ENCODE results near the gene SPRY2.
A peak's percentile ranks its signal among the peaks of the same experiment; 100 is the strongest.

The SPRY2 gene

GRCh38 chr13:80361883-80362327 is 21.0 kb upstream of the SPRY2 start:
- H3K9ac ChIP-seq (ENCODE audit: low read depth, low read length, poor library complexity, severe bottlenecking): peak overlapping the region; percentile 22
- no peaks in the 10 kb centered on the region for H3K9me2 ChIP-seq (replicated peaks; ENCODE audit: low read depth, low read length)
- no peaks in the 10 kb centered on the region for H3K27me3 ChIP-seq (ENCODE audit: insufficient read depth, low read length, poor library complexity, severe bottlenecking)
- H3K79me2 ChIP-seq (ENCODE audit: insufficient read depth, low read length): no peaks in the 10 kb centered on the region
- no peaks in the 10 kb centered on the region for H3F3A ChIP-seq (ENCODE audit: low read depth)
- peaks cover 29% of the 10 kb centered on the region for H3K4me1 ChIP-seq (ENCODE audit: insufficient read depth, low read length, poor library complexity, severe bottlenecking)
- H3K9me3 ChIP-seq (ENCODE audit: insufficient read depth, low read depth, low read length): no peaks in the 10 kb centered on the region
- peak overlapping the region; percentile 26; the same call in 1 of the 2 replicates for H2AFZ ChIP-seq (ENCODE audit: low read length)
- H3K36me3 ChIP-seq (ENCODE audit: insufficient read depth, low read length): no peaks in the 10 kb centered on the region
- no peak overlapping the region for H3K4me3 ChIP-seq (ENCODE audit: low read length, poor library complexity, severe bottlenecking)
- H4K20me1 ChIP-seq (ENCODE audit: insufficient read depth, low read length, poor library complexity, severe bottlenecking): no peaks in the 10 kb centered on the region
- no peak overlapping the region for H3K4me2 ChIP-seq (ENCODE audit: low read depth, low read length, poor library complexity, severe bottlenecking)
- TF ChIP-seq CTCF (conservative IDR thresholded peaks at IDR 0.05; ENCODE audit: low read length): peak; percentile 68
- TF ChIP-seq EZH2phosphoT487 (IDR thresholded peaks at IDR 0.05; ENCODE audit: borderline replicate concordance): no peak

GRCh38 chr13:80361298-80361697 is 20.4 kb upstream of the SPRY2 start:
- H3F3A ChIP-seq (ENCODE audit: low read depth): no peaks in the 10 kb centered on the region
- peaks cover 29% of the 10 kb centered on the region for H3K4me1 ChIP-seq (ENCODE audit: insufficient read depth, low read length, poor library complexity, severe bottlenecking)
- H2AFZ ChIP-seq (ENCODE audit: low read length): no peak overlapping the region
- no peaks in the 10 kb centered on the region for H3K36me3 ChIP-seq (ENCODE audit: insufficient read depth, low read length)
- H3K9me2 ChIP-seq (replicated peaks; ENCODE audit: low read depth, low read length): no peaks in the 10 kb centered on the region
- no peak overlapping the region for H3K4me3 ChIP-seq (ENCODE audit: low read length, poor library complexity, severe bottlenecking)
- H3K9ac ChIP-seq (ENCODE audit: low read depth, low read length, poor library complexity, severe bottlenecking): peak overlapping the region; percentile 22
- TF ChIP-seq CTCF (conservative IDR thresholded peaks at IDR 0.05; ENCODE audit: low read length): no peak
- TF ChIP-seq EZH2phosphoT487 (IDR thresholded peaks at IDR 0.05; ENCODE audit: borderline replicate concordance): no peak
- no peaks in the 10 kb centered on the region for H3K27me3 ChIP-seq (ENCODE audit: insufficient read depth, low read length, poor library complexity, severe bottlenecking)
- no peaks in the 10 kb centered on the region for H3K9me3 ChIP-seq (ENCODE audit: insufficient read depth, low read depth, low read length)
- no peaks in the 10 kb centered on the region for H3K79me2 ChIP-seq (ENCODE audit: insufficient read depth, low read length)
- no peak overlapping the region for H3K4me2 ChIP-seq (ENCODE audit: low read depth, low read length, poor library complexity, severe bottlenecking)
- H4K20me1 ChIP-seq (ENCODE audit: insufficient read depth, low read length, poor library complexity, severe bottlenecking): no peaks in the 10 kb centered on the region

DNA sequence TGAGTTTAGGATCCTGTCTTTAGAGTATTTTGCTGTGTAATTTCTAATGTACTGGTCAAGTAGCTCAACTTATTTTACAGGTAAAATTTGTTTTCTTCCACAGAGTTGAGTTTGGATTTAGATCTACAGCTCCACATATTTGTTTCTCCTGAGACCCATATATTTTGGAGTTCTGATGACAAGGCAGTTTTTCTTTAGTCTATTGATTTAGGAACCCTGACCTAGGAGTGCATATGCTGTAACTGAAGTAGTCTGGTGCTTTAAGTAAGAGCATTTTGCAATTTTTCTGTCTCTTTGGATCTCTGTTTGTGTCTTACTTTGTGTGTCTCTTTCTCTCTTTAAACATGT is 19.5 kb upstream of the SPRY2 start:
- Histone ChIP-seq H3K9me3 (ENCODE audit: insufficient read depth, low read depth, low read length) (no peaks in the 10 kb centered on the region), H3K36me3 (ENCODE audit: insufficient read depth, low read length) (no peaks in the 10 kb centered on the region), H3K9ac (ENCODE audit: low read depth, low read length, poor library complexity, severe bottlenecking) (no peak overlapping the region), H4K20me1 (ENCODE audit: insufficient read depth, low read length, poor library complexity, severe bottlenecking) (no peaks in the 10 kb centered on the region), H3K27me3 (ENCODE audit: insufficient read depth, low read length, poor library complexity, severe bottlenecking) (no peaks in the 10 kb centered on the region), H3K4me2 (ENCODE audit: low read depth, low read length, poor library complexity, severe bottlenecking) (no peak overlapping the region), H3F3A (ENCODE audit: low read depth) (no peaks in the 10 kb centered on the region), H3K4me3 (ENCODE audit: low read length, poor library complexity, severe bottlenecking) (no peak overlapping the region), H3K9me2 (replicated peaks; ENCODE audit: low read depth, low read length) (no peaks in the 10 kb centered on the region), H2AFZ (ENCODE audit: low read length) (no peak overlapping the region), H3K79me2 (ENCODE audit: insufficient read depth, low read length) (no peaks in the 10 kb centered on the region), H3K4me1 (ENCODE audit: insufficient read depth, low read length, poor library complexity, severe bottlenecking) (peaks cover 29% of the 10 kb centered on the region)
- TF ChIP-seq EZH2phosphoT487 (IDR thresholded peaks at IDR 0.05; ENCODE audit: borderline replicate concordance) (no peak), CTCF (conservative IDR thresholded peaks at IDR 0.05; ENCODE audit: low read length) (no peak)

Data from Loucy (cell line).